Measurements from ENCODE around the gene NRN1.

The NRN1 gene

GRCh38 chr6:5996714-5997419, 9.9 kb downstream of the NRN1 start:
- no peak for TF ChIP-seq CTCF (IDR thresholded peaks at IDR 0.05; ENCODE audit: control insufficient read depth, extremely low read depth, insufficient read depth)
- H3K4me3 ChIP-seq (ENCODE audit: low read depth, low read length): peak overlapping the region; percentile 87
- no peak for DNase-seq (ENCODE audit: low read depth)

GRCh38 chr6:5995949-5996713, 10.6 kb downstream of the NRN1 start:
- peak overlapping the region; percentile 87 for H3K4me3 ChIP-seq (ENCODE audit: low read depth, low read length)
- peak; percentile 15; the same call in 1 of the 2 replicates for TF ChIP-seq CTCF (IDR thresholded peaks at IDR 0.05; ENCODE audit: control insufficient read depth, extremely low read depth, insufficient read depth)
- DNase-seq (ENCODE audit: low read depth): no peak

DNA sequence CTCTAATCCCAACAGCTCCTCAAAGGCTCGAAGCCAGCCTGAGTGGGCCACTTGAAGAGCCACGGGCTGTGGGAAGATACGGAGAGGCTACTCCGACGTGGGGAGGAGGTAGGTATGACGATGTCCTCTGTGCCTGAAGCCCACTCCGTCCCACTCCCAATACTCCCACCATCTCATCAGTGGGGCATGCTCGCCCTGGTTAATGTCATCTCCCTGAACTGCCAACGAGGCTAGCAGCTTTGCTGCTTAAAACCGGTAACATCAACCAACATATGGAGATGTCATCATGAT, 11.1 kb downstream of the NRN1 start:
- DNase-seq (ENCODE audit: low read depth): no peak
- H3K4me3 ChIP-seq (ENCODE audit: low read depth, low read length): no peak overlapping the region; the same call in 1 of the 2 replicates
- TF ChIP-seq CTCF (IDR thresholded peaks at IDR 0.05; ENCODE audit: control insufficient read depth, extremely low read depth, insufficient read depth): no peak

DNA sequence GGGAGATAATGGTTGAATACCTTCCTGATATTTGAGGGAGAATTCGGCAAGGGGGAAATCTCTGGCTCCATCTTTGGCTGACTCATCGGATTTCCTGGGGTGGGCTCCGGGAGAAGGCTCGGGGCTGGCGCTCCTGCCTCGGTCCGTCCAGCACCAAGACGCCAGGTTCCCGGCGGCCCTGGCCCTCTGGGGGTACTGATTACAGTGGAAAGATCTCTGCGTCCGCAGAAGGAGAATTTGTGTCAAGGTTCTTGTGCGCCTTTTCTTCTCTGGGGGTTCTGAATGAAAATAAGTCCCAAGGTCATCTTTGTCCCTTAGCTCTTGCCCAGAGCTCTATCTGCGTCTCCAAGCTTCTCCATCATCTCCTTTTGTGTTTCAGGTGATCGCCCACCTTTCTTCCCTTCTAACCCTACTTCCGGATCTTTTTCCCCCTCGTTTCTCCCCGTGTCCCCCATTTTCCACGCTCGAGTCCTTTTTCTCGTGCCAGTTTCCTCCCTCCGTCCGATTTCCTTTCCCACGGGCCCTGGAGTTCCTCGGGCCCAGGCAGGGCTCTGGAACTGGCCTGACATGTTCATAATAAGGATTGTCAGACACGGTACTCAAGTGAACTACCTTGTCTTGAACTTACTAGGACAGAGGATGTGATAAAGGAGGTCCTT, 11.6 kb downstream of the NRN1 start:
- no peak for TF ChIP-seq CTCF (IDR thresholded peaks at IDR 0.05; ENCODE audit: control insufficient read depth, extremely low read depth, insufficient read depth)
- H3K4me3 ChIP-seq (ENCODE audit: low read depth, low read length): no peak overlapping the region
- no peak for DNase-seq (ENCODE audit: low read depth)

DNA sequence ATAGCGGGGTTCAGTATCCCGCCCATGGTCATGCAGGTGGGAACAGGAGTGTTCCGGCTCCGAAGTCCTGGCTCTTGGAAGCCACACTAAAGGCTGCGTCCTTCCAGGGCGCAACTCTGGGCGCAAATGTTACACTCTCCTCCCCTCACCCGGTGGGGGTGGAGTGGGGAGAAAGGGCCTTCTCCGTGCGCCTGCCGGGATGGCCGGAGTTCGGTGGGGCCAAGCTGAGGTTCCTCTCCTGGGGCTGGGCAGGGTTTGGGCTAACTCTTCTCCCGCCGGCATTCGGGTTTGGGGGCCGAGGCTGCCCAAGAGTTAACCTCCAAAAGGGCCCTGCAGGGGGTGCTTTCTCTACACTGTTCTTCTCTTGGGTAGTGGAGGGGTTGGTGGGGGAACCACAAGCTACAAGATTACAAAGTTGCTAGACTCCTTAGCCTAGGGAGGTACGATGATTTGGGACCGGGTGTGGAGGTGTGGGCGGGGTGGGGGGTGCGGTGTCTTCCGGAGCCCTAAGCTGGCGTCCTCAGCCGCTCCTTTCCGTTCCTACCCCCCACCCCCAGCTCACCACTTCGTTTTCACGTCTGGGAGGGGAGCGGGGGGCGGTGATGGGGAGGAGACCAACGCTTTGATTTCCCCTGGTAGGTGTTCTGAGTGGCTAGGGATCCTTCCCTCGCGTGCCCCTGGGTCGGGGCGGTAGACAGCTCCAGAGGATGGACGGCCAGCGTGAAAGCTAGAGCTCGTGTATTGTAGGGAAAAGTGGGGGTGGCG, 12.3 kb downstream of the NRN1 start:
- TF ChIP-seq CTCF (IDR thresholded peaks at IDR 0.05; ENCODE audit: control insufficient read depth, extremely low read depth, insufficient read depth): no peak
- no peak for DNase-seq (ENCODE audit: low read depth)
- H3K4me3 ChIP-seq (ENCODE audit: low read depth, low read length): no peak overlapping the region

- no peak for DNase-seq (ENCODE audit: low read depth)
- H3K4me3 ChIP-seq (ENCODE audit: low read depth, low read length): no peak overlapping the region
- TF ChIP-seq CTCF (IDR thresholded peaks at IDR 0.05; ENCODE audit: control insufficient read depth, extremely low read depth, insufficient read depth): no peak
These were observed 14.0 kb downstream of the NRN1 start for GRCh38 chr6:5992551-5993225.

Data from LNCaP clone FGC (cell line).